ENCODE data around the gene TET2. TPM values are rescaled to one million over a fixed set of nuclear protein-coding genes. Genes with fewer than 3 reads are reported as not detected.

TET2 gene
- 7.1 and 13.1 TPM in 2 replicates for total RNA-seq (2014; rRNA removed; shearing (Covaris generic))

DNA sequence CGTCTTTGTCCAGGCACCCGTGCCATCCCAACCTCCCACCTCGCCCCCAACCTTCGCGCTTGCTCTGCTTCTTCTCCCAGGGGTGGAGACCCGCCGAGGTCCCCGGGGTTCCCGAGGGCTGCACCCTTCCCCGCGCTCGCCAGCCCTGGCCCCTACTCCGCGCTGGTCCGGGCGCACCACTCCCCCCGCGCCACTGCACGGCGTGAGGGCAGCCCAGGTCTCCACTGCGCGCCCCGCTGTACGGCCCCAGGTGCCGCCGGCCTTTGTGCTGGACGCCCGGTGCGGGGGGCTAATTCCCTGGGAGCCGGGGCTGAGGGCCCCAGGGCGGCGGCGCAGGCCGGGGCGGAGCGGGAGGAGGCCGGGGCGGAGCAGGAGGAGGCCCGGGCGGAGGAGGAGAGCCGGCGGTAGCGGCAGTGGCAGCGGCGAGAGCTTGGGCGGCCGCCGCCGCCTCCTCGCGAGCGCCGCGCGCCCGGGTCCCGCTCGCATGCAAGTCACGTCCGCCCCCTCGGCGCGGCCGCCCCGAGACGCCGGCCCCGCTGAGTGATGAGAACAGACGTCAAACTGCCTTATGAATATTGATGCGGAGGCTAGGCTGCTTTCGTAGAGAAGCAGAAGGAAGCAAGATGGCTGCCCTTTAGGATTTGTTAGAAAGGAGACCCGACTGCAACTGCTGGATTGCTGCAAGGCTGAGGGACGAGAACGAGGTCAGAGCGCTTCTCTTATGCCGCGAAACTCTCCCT, at the start of gene TET2:
TSS of gene TET2 (plus strand) at position 601 of the 740 bp plus-strand sequence. CDS start 87,067 bp downstream, outside the sequence.
- no peaks in the 10 kb centered on the region; the same call in 1 of the 2 replicates for H3K4me1 ChIP-seq (replicated peaks)
- H3K4me3 ChIP-seq, result peak within 1 kb of the TSS; percentile 94
- H3K9me3 ChIP-seq (replicated peaks), result no peaks in the 10 kb centered on the region
- peak within 1 kb of the TSS; percentile 80 for H3K27ac ChIP-seq
- peaks cover 7% of the 10 kb centered on the region; the same call in 1 of the 2 replicates for H3K36me3 ChIP-seq
- no peaks in the 10 kb centered on the region for H3K27me3 ChIP-seq (replicated peaks)
- DNase-seq (ENCODE audit: low read depth in 1 of 2, low spot score in 2 of 2), result peak; percentile 72 to 77

GRCh38 chr4:105102016-105102415, 44.7 kb upstream of the TET2 start:
- H3K4me1 ChIP-seq (replicated peaks), result no peaks in the 10 kb centered on the region
- no peaks in the 10 kb centered on the region for H3K27me3 ChIP-seq (replicated peaks)
- no peak for DNase-seq (ENCODE audit: low read depth in 1 of 2, low spot score in 2 of 2)
- H3K36me3 ChIP-seq, result no peaks in the 10 kb centered on the region
- H3K4me3 ChIP-seq, result no peak overlapping the region
- H3K27ac ChIP-seq, result no peak overlapping the region
- no peaks in the 10 kb centered on the region for H3K9me3 ChIP-seq (replicated peaks)

DNA sequence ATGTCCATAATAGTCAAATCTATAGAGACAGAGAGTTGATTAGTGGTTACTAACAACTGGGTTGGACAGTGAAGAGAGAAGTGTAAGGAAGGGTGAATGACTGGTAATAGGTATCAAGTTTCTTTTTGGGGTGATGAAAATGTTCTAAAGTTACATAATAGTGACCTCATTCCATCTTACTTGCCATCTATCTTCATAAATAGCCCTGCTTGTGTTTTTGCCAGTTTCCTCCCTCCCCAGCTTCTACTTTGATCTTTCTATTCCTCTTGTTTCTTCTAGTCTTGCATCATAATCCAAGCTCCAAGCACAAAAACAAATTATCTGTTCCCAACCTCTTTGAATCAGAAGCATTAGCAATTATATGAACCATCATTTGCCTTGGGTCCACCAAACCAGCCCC, 40.2 kb upstream of the TET2 start:
- H3K9me3 ChIP-seq (replicated peaks), result no peaks in the 10 kb centered on the region
- no peaks in the 10 kb centered on the region for H3K4me1 ChIP-seq (replicated peaks)
- no peaks in the 10 kb centered on the region for H3K36me3 ChIP-seq
- no peaks in the 10 kb centered on the region for H3K27me3 ChIP-seq (replicated peaks)
- DNase-seq (ENCODE audit: low read depth in 1 of 2, low spot score in 2 of 2), result no peak
- no peak overlapping the region for H3K27ac ChIP-seq
- H3K4me3 ChIP-seq, result no peak overlapping the region

DNA sequence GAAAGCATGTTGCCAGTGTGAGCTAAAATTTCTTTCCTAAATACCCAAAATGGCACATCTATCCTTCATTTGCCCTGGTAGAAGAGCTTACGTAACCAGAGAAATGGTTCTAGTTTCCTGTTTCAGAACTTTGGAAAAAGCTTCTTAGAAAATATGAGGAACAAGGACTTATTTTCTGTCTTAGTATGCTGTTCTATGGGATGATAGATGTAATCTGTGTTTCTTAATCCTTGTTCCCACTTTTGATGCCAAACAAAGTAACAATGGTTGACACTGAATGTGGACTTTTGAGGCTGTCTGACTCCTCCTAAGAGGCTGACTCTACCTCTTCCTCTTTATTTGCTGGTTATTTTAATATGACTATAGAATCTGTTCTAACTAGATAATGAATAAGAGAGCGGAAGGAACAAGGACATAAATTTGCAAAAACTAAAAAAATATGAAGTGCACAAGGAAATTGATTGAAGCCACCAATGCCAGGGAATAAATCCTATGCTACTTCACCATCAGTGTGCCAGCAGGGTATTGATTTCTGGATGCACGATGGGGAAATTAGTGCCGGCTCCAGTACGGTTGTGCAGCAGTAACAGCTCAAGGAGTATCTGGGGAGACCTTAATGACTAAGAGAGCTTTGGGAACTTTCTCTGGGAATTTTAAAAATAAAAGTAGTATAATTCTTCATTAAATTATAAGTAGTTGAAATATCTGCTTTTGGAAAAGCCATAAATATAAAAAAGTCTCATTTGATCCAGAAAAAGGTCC, 39.4 kb upstream of the TET2 start:
- DNase-seq (ENCODE audit: low read depth in 1 of 2, low spot score in 2 of 2), result no peak

GRCh38 chr4:105108971-105109370, 37.7 kb upstream of the TET2 start:
- Histone ChIP-seq H3K9me3 (replicated peaks) (no peaks in the 10 kb centered on the region), H3K27me3 (replicated peaks) (no peaks in the 10 kb centered on the region), H3K36me3 (no peaks in the 10 kb centered on the region), H3K4me3 (no peak overlapping the region), H3K27ac (no peak overlapping the region), H3K4me1 (replicated peaks) (no peaks in the 10 kb centered on the region)
- DNase-seq (ENCODE audit: low read depth in 1 of 2, low spot score in 2 of 2), result no peak

More for the DNA sequence above, 39.4 kb upstream of the TET2 start:
- Histone ChIP-seq H3K9me3 (replicated peaks) (no peaks in the 10 kb centered on the region), H3K27me3 (replicated peaks) (no peaks in the 10 kb centered on the region), H3K27ac (no peak overlapping the region), H3K36me3 (no peaks in the 10 kb centered on the region), H3K4me1 (replicated peaks) (no peaks in the 10 kb centered on the region), H3K4me3 (no peak overlapping the region)

- Histone ChIP-seq H3K4me3 (no peak overlapping the region), H3K4me1 (replicated peaks) (no peaks in the 10 kb centered on the region), H3K9me3 (replicated peaks) (no peaks in the 10 kb centered on the region), H3K27me3 (replicated peaks) (no peaks in the 10 kb centered on the region), H3K27ac (no peak overlapping the region), H3K36me3 (no peaks in the 10 kb centered on the region)
- DNase-seq (ENCODE audit: low read depth in 1 of 2, low spot score in 2 of 2), result no peak
Observed at GRCh38 chr4:105112274-105112673, 34.4 kb upstream of the TET2 start.

DNA sequence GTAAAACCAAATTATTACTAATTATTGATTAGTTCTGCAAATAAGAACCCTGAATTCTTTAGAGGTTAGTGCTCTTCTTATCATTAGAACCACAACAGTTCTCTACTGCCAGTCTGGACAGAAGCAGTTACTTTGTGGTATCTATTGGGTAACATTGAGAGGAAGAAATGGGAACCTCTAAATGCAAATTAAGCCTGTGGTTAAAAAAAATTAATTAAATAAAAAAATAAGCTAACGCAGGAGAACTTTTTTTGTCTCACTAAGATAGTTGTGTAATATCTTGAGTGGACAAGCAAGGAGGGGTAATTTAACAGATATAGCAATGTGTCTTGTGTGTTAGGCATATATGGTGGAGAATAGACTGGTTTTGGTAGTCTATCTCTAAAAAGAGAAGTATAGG, 32.9 kb upstream of the TET2 start:
- Histone ChIP-seq H3K36me3 (no peaks in the 10 kb centered on the region), H3K27ac (no peak overlapping the region), H3K4me1 (replicated peaks) (no peaks in the 10 kb centered on the region), H3K9me3 (replicated peaks) (no peaks in the 10 kb centered on the region), H3K27me3 (replicated peaks) (no peaks in the 10 kb centered on the region), H3K4me3 (no peak overlapping the region)
- DNase-seq (ENCODE audit: low read depth in 1 of 2, low spot score in 2 of 2), result no peak

GRCh38 chr4:105116616-105117319, 29.9 kb upstream of the TET2 start:
- H3K4me1 ChIP-seq (replicated peaks), result no peaks in the 10 kb centered on the region
- no peak overlapping the region for H3K27ac ChIP-seq
- no peaks in the 10 kb centered on the region for H3K36me3 ChIP-seq
- no peak for DNase-seq (ENCODE audit: low read depth in 1 of 2, low spot score in 2 of 2)
- no peaks in the 10 kb centered on the region for H3K9me3 ChIP-seq (replicated peaks)
- H3K27me3 ChIP-seq (replicated peaks), result no peaks in the 10 kb centered on the region
- no peak overlapping the region for H3K4me3 ChIP-seq

DNA sequence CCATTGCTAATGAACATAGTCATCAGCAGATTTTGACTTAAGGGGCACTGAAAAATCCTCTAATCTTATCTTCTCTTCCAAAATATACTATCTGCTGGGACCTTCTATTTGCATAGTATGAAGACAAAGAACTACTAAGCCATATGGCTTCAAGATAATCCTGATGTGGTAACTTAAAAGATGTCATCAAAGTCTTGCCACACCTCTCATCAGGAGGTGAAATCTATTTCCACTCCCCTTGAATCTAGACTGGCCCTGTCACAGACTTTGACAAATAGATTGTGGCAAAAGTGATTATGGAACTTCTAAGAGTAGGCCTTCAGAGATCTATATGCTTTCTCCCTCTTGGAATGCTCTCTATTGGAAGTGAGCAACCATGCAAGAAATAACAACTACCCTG, 27.3 kb upstream of the TET2 start:
- Histone ChIP-seq H3K9me3 (replicated peaks) (no peaks in the 10 kb centered on the region), H3K4me3 (no peak overlapping the region), H3K4me1 (replicated peaks) (no peaks in the 10 kb centered on the region), H3K27me3 (replicated peaks) (no peaks in the 10 kb centered on the region), H3K36me3 (no peaks in the 10 kb centered on the region), H3K27ac (no peak overlapping the region)
- no peak for DNase-seq (ENCODE audit: low read depth in 1 of 2, low spot score in 2 of 2)

DNA sequence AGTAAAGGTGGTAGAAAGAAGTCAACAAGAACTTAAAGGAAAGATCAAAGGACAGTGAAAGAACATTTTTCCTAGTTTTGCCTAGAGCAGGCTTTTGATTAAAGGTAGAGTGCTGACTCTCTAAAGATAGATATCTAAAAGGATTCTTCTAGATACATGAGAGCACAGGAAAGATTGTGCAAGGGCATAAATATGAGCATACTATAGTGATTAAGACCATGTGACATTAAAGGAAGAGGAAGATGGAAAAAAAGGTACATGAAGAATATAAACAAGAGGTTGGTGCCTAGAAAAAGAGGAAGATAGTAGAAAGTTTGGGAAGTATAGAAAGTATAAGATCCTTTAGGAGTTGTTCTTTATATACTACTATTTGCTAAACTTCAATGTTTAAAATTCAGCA, 26.1 kb upstream of the TET2 start:
- Histone ChIP-seq H3K9me3 (replicated peaks) (no peaks in the 10 kb centered on the region), H3K4me1 (replicated peaks) (no peaks in the 10 kb centered on the region), H3K27ac (no peak overlapping the region), H3K27me3 (replicated peaks) (no peaks in the 10 kb centered on the region), H3K36me3 (no peaks in the 10 kb centered on the region), H3K4me3 (no peak overlapping the region)
- DNase-seq (ENCODE audit: low read depth in 1 of 2, low spot score in 2 of 2), result no peak

GRCh38 chr4:105122350-105122749, 24.3 kb upstream of the TET2 start:
- H3K27me3 ChIP-seq (replicated peaks), result no peaks in the 10 kb centered on the region
- H3K4me3 ChIP-seq, result no peak overlapping the region
- H3K27ac ChIP-seq, result no peak overlapping the region
- no peaks in the 10 kb centered on the region for H3K36me3 ChIP-seq
- DNase-seq (ENCODE audit: low read depth in 1 of 2, low spot score in 2 of 2), result peak; percentile 40 to 66
- H3K9me3 ChIP-seq (replicated peaks), result no peaks in the 10 kb centered on the region
- H3K4me1 ChIP-seq (replicated peaks), result no peaks in the 10 kb centered on the region

DNA sequence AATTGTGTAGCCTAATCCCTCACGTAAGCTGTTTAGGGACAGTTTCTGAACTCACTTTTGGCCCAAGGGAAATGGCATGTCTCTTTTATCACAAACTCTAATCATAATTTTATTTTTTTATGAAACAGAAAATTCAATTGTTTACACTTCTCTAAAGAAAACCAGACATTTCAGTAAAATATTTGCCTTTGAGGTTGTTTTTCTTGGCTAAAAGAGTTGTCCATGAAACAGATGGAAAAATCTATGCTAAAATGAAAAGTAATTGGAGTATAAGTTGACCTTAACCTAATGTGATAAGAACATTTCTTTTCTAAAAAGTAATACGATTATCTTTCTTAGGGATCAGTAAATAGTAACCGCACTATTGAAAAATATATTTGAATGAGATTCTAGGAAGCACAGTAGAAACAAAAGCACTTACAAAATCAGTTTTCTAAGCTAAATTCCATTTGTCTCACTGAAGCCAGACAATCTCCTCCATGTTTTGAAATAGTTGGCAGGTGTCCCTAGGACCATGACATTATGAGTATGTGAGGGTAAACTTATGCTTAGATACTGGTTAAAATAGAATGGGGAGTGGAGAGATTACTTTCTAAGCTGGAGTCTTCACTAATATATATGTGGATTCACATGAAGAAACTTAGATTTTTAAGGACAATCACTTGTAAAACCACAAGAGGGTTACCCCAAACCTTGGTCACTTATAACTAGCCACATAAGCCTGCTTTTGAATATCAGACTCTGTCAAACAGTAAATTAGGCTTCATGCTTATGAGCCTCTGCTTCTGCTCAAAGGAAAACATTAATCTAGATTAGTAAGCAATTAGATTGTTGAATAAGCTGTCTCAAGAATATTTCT, 20.1 kb upstream of the TET2 start:
- no peak for DNase-seq (ENCODE audit: low read depth in 1 of 2, low spot score in 2 of 2)
- H3K27ac ChIP-seq, result no peak overlapping the region
- no peaks in the 10 kb centered on the region for H3K9me3 ChIP-seq (replicated peaks)

GRCh38 chr4:105127170-105127445, 19.6 kb upstream of the TET2 start:
- Histone ChIP-seq H3K27me3 (replicated peaks) (no peaks in the 10 kb centered on the region), H3K36me3 (no peaks in the 10 kb centered on the region), H3K4me1 (replicated peaks) (no peaks in the 10 kb centered on the region), H3K9me3 (replicated peaks) (no peaks in the 10 kb centered on the region), H3K27ac (no peak overlapping the region), H3K4me3 (no peak overlapping the region)
- no peak for DNase-seq (ENCODE audit: low read depth in 1 of 2, low spot score in 2 of 2)

More for the DNA sequence above, 20.1 kb upstream of the TET2 start:
- Histone ChIP-seq H3K4me1 (replicated peaks) (no peaks in the 10 kb centered on the region), H3K36me3 (no peaks in the 10 kb centered on the region), H3K4me3 (no peak overlapping the region), H3K27me3 (replicated peaks) (no peaks in the 10 kb centered on the region)

Data from SJSA1 (cell line).